ENCODE measurements around the gene TPM2. TPM values are rescaled to one million over a fixed set of nuclear protein-coding genes. Genes with fewer than 3 reads are reported as not detected.

Gene TPM2
- total RNA-seq, 1 donor from 2014 or later = 2.5 TPM

DNA sequence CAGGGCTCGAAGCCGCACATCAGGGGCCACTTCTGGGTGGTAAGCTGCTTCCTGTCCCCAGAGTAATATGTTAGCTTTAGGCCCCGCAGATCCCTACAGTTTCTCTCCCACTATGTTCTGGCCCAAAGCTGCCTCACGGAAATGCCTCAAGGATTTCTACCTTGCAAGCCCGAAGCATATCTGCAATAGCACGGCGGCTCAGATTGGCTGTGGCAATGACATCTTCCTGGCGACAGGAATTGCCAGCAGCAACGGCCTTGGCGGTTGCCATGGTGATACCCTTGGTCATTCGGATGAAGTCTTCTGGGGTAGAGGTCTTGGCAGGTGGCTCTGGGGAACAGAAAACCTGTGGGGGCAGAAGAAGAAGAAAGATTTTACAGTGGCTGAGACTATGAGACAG is 10.3 kb upstream of the TPM2 start:
- Mint-ChIP-seq H3K27me3 (ENCODE audit: insufficient read depth) (no peaks in the 10 kb centered on the region), H3K27ac (no peak overlapping the region), H3K4me3 (no peak overlapping the region), H3K4me1 (ENCODE audit: low read depth) (no peaks in the 10 kb centered on the region), H3K36me3 (ENCODE audit: low read depth) (peaks cover 37% of the 10 kb centered on the region), H3K9me3 (no peaks in the 10 kb centered on the region)
- no peak for DNase-seq (ENCODE audit: low spot score)
- intact Hi-C loops (cut with micrococcal nuclease) = no loop called here

GRCh38 chr9:35698231-35698630 is 8.5 kb upstream of the TPM2 start:
- Mint-ChIP-seq H3K4me3 (no peak overlapping the region), H3K9me3 (no peaks in the 10 kb centered on the region), H3K27me3 (ENCODE audit: insufficient read depth) (no peaks in the 10 kb centered on the region), H3K4me1 (ENCODE audit: low read depth) (no peaks in the 10 kb centered on the region), H3K27ac (no peak overlapping the region), H3K36me3 (ENCODE audit: low read depth) (peaks cover 23% of the 10 kb centered on the region)
- DNase-seq (ENCODE audit: low spot score) = no peak
- intact Hi-C loops (cut with micrococcal nuclease) = no loop called here

- DNase-seq (ENCODE audit: low spot score) = no peak
- H3K27ac Mint-ChIP-seq = no peak overlapping the region
- no peak overlapping the region for H3K4me3 Mint-ChIP-seq
- no peaks in the 10 kb centered on the region for H3K27me3 Mint-ChIP-seq (ENCODE audit: insufficient read depth)
- intact Hi-C loops (cut with micrococcal nuclease) = loop anchor here (2.0 kb wide), 3 partner anchors 31 to 93 kb away; partner anchors contain the start of gene TESK1
- H3K36me3 Mint-ChIP-seq (ENCODE audit: low read depth) = peaks cover 18% of the 10 kb centered on the region
- no peaks in the 10 kb centered on the region for H3K9me3 Mint-ChIP-seq
- H3K4me1 Mint-ChIP-seq (ENCODE audit: low read depth) = no peaks in the 10 kb centered on the region
Observed at GRCh38 chr9:35697486-35697885, 7.8 kb upstream of the TPM2 start.

DNA sequence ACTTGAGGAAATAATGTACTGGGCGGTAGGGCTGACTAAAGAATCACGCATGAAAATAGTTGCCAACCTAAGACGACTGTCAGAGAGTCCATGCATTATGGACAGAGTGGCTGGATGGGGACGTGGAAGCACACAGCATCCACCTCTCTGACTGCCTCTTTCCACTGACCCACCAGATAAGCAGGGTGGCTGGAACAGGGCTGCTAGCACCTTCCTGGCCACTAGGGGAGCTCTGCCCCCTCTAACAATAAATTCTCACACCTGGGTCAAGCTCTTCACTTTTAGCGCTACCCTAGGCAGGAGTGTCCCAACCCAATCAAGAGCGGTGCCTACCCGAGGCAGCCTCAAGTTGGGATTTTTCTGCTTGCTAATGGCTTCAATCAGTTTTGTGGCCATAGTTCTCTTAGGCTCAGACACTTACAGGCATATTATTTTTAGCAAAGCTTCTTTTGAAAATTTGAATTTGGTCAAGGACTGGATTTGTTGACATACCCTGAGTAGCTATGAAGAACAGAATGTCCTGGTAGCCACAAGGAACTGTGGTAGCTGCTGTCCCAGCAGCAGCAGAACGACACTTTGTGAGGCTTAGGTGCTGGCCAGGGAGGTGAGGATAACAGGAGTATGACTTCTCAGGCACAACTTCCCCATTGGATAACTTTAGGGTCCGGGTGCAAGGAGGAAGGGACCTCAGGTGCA is 6.9 kb upstream of the TPM2 start:
- Mint-ChIP-seq H3K4me1 (ENCODE audit: low read depth) (peaks cover 5% of the 10 kb centered on the region), H3K27ac (no peak overlapping the region), H3K36me3 (ENCODE audit: low read depth) (peaks cover 18% of the 10 kb centered on the region), H3K9me3 (no peaks in the 10 kb centered on the region), H3K27me3 (ENCODE audit: insufficient read depth) (no peaks in the 10 kb centered on the region), H3K4me3 (no peak overlapping the region)
- intact Hi-C loops (cut with micrococcal nuclease) = loop anchor here (1.0 to 2.0 kb wide), 4 partner anchors 32 to 215 kb away; partner anchors contain the start of gene TESK1
- peak; percentile 23 for DNase-seq (ENCODE audit: low spot score)

DNA sequence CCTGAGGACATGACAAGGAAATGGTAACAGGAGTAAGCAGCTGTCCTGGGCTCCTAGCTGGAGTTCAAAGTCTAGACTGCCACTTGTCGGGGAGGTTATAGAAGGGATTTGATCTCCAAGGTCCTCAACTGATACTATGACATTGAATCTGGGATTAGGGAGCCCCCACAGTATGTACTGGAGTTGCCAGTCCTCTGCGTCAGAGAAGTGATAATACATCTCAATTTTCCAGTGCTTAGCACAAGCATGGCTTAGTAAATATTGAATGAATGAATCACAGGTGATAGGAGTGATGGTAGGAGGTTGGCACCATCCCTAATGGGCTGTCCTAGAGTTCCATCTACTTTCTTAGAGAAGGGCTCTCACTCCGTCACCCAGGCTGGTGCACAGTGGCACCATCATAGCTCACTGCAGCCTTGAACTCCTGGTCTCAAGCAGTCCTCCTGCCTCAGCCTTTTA is 6.2 kb upstream of the TPM2 start:
- intact Hi-C loops (cut with micrococcal nuclease) = loop anchor here (1.0 to 2.0 kb wide), 4 partner anchors 33 to 215 kb away; partner anchors contain the start of gene TESK1
- no peak for DNase-seq (ENCODE audit: low spot score)
- H3K27ac Mint-ChIP-seq = no peak overlapping the region
- no peak overlapping the region for H3K4me3 Mint-ChIP-seq
- H3K4me1 Mint-ChIP-seq (ENCODE audit: low read depth) = peaks cover 12% of the 10 kb centered on the region
- no peaks in the 10 kb centered on the region for H3K9me3 Mint-ChIP-seq
- peaks cover 18% of the 10 kb centered on the region for H3K36me3 Mint-ChIP-seq (ENCODE audit: low read depth)
- H3K27me3 Mint-ChIP-seq (ENCODE audit: insufficient read depth) = no peaks in the 10 kb centered on the region

- no peak for DNase-seq (ENCODE audit: low spot score)
- Mint-ChIP-seq H3K27me3 (ENCODE audit: insufficient read depth) (peaks cover 2% of the 10 kb centered on the region), H3K9me3 (no peaks in the 10 kb centered on the region), H3K36me3 (ENCODE audit: low read depth) (peaks cover 7% of the 10 kb centered on the region), H3K27ac (peak overlapping the region; percentile 55), H3K4me3 (peak overlapping the region; percentile 84), H3K4me1 (ENCODE audit: low read depth) (peaks cover 26% of the 10 kb centered on the region)
- intact Hi-C loops (cut with micrococcal nuclease) = loop anchor here (2.0 kb wide), 1 partner anchor 33 kb away; the partner anchor contains the start of genes CCDC107 and RMRP
Observed at GRCh38 chr9:35691757-35692301, 2.1 kb upstream of the TPM2 start.

DNA sequence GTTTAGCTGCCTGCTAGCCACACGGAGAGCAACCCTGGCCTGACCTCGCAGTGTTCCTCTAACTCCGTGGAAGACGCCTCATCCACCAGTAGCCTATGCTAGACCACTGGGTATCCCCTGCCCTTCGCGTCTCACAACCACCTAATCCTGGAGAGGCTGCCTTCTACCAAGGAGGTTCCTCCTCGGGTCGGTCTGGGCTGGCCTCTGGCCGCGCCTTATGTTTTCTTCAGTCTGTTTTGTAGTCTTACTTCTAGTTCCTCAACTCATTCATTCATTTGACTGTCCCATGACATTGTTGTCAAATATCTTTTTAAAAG is 1.6 kb upstream of the TPM2 start:
- no peak for DNase-seq (ENCODE audit: low spot score)

GRCh38 chr9:35690614-35691333 is 1.0 kb upstream of the TPM2 start:
- peaks cover 26% of the 10 kb centered on the region for H3K4me1 Mint-ChIP-seq (ENCODE audit: low read depth)
- no peaks in the 10 kb centered on the region for H3K36me3 Mint-ChIP-seq (ENCODE audit: low read depth)
- H3K27me3 Mint-ChIP-seq (ENCODE audit: insufficient read depth) = peaks cover 2% of the 10 kb centered on the region
- DNase-seq (ENCODE audit: low spot score) = peak; percentile 9
- H3K27ac Mint-ChIP-seq = peak overlapping the region; percentile 55
- intact Hi-C loops (cut with micrococcal nuclease) = loop anchor here (2.0 kb wide), 1 partner anchor 32 kb away; the partner anchor contains the start of genes CCDC107 and RMRP
- no peaks in the 10 kb centered on the region for H3K9me3 Mint-ChIP-seq
- peak overlapping the region; percentile 84 for H3K4me3 Mint-ChIP-seq

More for the DNA sequence above, 1.6 kb upstream of the TPM2 start:
- peaks cover 26% of the 10 kb centered on the region for H3K4me1 Mint-ChIP-seq (ENCODE audit: low read depth)
- H3K36me3 Mint-ChIP-seq (ENCODE audit: low read depth) = peaks cover 1% of the 10 kb centered on the region
- H3K4me3 Mint-ChIP-seq = peak overlapping the region; percentile 84
- H3K9me3 Mint-ChIP-seq = no peaks in the 10 kb centered on the region
- peak overlapping the region; percentile 55 for H3K27ac Mint-ChIP-seq
- peaks cover 2% of the 10 kb centered on the region for H3K27me3 Mint-ChIP-seq (ENCODE audit: insufficient read depth)
- intact Hi-C loops (cut with micrococcal nuclease) = loop anchor here (2.0 kb wide), 1 partner anchor 32 kb away; the partner anchor contains the start of genes CCDC107 and RMRP

- intact Hi-C loops (cut with micrococcal nuclease) = loop anchor here (2.0 kb wide), 1 partner anchor 31 kb away; the partner anchor contains the start of genes CCDC107 and RMRP
- DNase-seq (ENCODE audit: low spot score) = no peak
- Mint-ChIP-seq H3K27me3 (ENCODE audit: insufficient read depth) (peaks cover 2% of the 10 kb centered on the region), H3K4me3 (peak overlapping the region; percentile 71), H3K27ac (peak overlapping the region; percentile 52), H3K9me3 (no peaks in the 10 kb centered on the region), H3K4me1 (ENCODE audit: low read depth) (peaks cover 26% of the 10 kb centered on the region), H3K36me3 (ENCODE audit: low read depth) (no peaks in the 10 kb centered on the region)
Observed at GRCh38 chr9:35690294-35690613, 529 bp upstream of the TPM2 start.

- Mint-ChIP-seq H3K4me3 (peak overlapping the region; percentile 75), H3K4me1 (ENCODE audit: low read depth) (peaks cover 26% of the 10 kb centered on the region), H3K27me3 (ENCODE audit: insufficient read depth) (peaks cover 2% of the 10 kb centered on the region), H3K27ac (no peak overlapping the region), H3K36me3 (ENCODE audit: low read depth) (no peaks in the 10 kb centered on the region), H3K9me3 (no peaks in the 10 kb centered on the region)
- intact Hi-C loops (cut with micrococcal nuclease) = loop anchor here (1.0 to 2.0 kb wide), 3 partner anchors 24 to 84 kb away; partner anchors contain the start of genes ARHGEF39 and TESK1
- no peak for DNase-seq (ENCODE audit: low spot score)
Observed at GRCh38 chr9:35688558-35689541, 875 bp downstream of the TPM2 start.

GRCh38 chr9:35687972-35688557 is 1.7 kb downstream of the TPM2 start:
- Mint-ChIP-seq H3K9me3 (no peaks in the 10 kb centered on the region), H3K27ac (no peak overlapping the region), H3K4me3 (no peak overlapping the region), H3K27me3 (ENCODE audit: insufficient read depth) (peaks cover 2% of the 10 kb centered on the region), H3K36me3 (ENCODE audit: low read depth) (no peaks in the 10 kb centered on the region), H3K4me1 (ENCODE audit: low read depth) (peaks cover 26% of the 10 kb centered on the region)
- intact Hi-C loops (cut with micrococcal nuclease) = loop anchor here (1.0 to 2.0 kb wide), 3 partner anchors 23 to 83 kb away; partner anchors contain the start of genes ARHGEF39 and TESK1
- no peak for DNase-seq (ENCODE audit: low spot score)

DNA sequence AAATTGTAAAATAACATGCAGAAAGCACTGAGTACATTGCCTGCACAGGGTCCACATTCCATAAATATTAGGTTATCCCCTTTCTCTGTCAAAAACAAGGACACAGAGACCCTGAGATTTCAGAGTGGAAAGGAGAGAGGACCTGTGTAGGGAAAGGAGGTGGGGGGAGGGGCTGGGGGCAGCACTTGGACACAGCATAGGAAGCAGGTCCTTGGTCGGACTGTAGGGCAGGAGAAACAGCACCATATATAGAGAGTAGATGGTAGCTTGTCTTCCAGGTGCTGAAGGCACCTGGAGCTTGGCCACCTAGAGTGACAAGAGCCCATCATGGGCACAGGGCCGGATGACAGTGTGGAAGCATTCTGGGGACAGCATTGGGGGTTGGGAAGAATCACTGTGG is 2.4 kb downstream of the TPM2 start:
- H3K9me3 Mint-ChIP-seq = no peaks in the 10 kb centered on the region
- no peak overlapping the region for H3K4me3 Mint-ChIP-seq
- H3K27ac Mint-ChIP-seq = no peak overlapping the region
- peaks cover 2% of the 10 kb centered on the region for H3K27me3 Mint-ChIP-seq (ENCODE audit: insufficient read depth)
- DNase-seq (ENCODE audit: low spot score) = no peak
- H3K36me3 Mint-ChIP-seq (ENCODE audit: low read depth) = no peaks in the 10 kb centered on the region
- intact Hi-C loops (cut with micrococcal nuclease) = no loop called here
- peaks cover 26% of the 10 kb centered on the region for H3K4me1 Mint-ChIP-seq (ENCODE audit: low read depth)
